ENCODE results near the gene DPM3.

DNA sequence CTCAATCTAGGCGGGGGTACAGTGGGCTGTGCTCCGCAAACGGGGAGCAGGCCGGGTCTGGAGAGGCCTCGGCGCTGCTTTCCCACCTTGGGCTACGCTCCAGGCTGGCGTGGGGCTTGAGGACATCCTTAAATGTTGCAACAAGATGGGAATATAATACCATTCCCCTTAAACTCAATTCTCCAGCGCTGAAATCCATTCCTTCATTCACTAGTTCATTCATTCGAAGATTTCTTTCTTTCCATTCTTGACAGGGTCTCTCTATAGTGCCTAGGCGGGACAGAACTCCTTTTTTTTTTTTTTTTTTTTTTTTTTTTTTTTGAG is 261 bp upstream of the DPM3 start:
- TF ChIP-seq, protein P1, sequence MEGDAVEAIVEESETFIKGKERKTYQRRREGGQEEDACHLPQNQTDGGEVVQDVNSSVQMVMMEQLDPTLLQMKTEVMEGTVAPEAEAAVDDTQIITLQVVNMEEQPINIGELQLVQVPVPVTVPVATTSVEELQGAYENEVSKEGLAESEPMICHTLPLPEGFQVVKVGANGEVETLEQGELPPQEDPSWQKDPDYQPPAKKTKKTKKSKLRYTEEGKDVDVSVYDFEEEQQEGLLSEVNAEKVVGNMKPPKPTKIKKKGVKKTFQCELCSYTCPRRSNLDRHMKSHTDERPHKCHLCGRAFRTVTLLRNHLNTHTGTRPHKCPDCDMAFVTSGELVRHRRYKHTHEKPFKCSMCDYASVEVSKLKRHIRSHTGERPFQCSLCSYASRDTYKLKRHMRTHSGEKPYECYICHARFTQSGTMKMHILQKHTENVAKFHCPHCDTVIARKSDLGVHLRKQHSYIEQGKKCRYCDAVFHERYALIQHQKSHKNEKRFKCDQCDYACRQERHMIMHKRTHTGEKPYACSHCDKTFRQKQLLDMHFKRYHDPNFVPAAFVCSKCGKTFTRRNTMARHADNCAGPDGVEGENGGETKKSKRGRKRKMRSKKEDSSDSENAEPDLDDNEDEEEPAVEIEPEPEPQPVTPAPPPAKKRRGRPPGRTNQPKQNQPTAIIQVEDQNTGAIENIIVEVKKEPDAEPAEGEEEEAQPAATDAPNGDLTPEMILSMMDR (IDR thresholded peaks at IDR 0.05; ENCODE audit: poor library complexity): no peak
- no peak for TF ChIP-seq EZH2 (IDR thresholded peaks at IDR 0.05; ENCODE audit: borderline replicate concordance)
